ENCODE results near the gene ZBTB7C.

The ZBTB7C gene

DNA sequence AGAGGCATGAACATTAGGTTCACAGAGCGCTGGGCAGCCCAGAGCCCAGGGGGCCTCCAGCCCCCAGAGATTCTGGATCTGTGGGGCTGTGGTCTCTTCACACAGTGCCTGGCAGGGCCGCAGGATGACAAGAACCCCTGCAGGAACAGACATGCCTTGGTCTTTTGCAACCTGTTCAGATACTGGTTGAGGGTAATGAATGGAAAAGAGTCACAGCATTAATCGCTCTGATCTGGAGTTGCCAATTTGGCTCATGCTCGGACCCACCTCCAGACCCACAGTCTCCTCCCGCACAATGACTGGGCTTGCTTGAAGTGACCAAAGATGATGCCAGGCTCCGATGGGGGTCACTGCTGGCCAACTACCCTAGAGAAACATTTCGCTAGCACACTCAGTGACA lies 249.4 kb downstream of the ZBTB7C start:
- no peak for DNase-seq

- no peak for DNase-seq
Measured at GRCh38 chr18:48158721-48159120, 250.5 kb downstream of the ZBTB7C start.

GRCh38 chr18:48157956-48158355 lies 251.2 kb downstream of the ZBTB7C start:
- DNase-seq = no peak

GRCh38 chr18:48155856-48156255 lies 253.3 kb downstream of the ZBTB7C start:
- no peak for DNase-seq

- DNase-seq = no peak
Measured at GRCh38 chr18:48154828-48155227, 254.4 kb downstream of the ZBTB7C start.

DNA sequence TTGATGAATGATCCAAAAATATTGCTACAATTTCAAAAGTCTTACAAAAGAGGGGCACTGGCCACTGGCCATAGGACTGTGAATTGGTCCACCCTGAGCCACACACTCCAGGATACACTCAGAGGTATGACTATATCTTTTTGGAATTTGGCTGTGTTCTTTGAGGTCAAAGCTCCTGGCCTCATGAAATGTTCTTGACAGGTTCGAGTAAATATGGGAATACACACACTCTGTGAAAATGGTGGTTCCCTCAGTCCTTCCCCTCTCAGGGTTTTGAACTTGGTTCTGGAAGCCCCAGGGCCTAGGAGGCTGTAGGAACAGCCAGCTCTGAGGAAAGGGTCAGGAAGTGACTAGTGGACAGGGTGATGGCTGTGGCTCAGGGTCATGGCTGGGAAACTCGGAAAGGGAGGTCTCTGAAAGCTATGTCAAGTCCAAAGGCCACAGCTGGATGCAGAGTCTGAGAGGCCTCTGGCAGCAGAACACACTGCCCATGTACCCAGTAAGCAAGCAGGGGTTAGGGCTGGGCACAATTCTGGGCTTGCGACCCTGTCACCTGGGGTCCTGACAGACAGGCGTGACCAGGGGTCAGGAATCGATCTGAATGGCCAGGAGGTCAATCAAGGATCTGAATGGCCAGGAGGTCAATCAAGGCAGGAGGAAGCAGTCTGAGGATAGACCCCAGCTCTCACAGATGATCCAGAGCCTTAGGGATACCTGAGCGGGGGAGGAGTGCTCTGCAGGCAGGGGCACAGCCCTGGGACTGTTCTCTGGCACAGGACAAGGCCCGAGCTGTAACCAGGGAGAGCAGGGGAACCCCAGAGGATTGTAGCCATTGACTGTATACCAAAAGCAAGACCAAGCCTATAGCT lies 255.3 kb downstream of the ZBTB7C start:
- no peak for DNase-seq

GRCh38 chr18:48152549-48152948 lies 256.6 kb downstream of the ZBTB7C start:
- DNase-seq = no peak

- DNase-seq = no peak
Measured at GRCh38 chr18:48151421-48152065, 257.6 kb downstream of the ZBTB7C start.

DNA sequence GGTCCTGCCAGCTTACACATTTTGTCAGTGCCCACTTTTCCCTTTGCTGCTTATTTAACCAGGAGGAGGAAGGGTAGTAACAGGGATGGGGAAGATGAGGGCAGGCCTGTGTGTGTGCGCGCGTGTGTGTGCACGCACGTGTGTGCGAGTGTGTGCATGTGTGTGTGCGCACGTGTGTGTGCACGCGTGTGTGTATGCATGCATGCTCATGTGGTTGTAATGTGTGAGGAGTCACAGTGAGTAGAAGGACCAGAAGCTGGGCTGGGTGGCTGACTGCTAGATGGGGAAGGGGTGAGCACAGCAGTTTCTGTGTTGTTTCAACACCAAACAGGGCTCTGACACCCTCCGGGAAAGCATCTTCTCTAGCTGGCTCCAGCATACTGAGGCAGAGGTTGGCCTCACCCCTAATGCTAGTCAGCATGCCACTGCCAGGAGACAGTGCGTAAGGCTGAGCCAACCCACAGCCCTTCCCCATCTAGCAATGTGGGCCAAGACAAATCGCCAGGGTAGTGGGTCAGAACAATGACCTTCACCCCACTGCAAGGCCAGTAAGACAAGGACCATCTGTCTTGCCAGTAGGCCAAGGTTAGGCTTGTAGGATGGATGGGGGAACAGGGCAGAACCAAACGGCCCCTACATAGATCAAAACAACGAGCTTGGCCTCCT lies 260.0 kb downstream of the ZBTB7C start:
- DNase-seq = no peak

DNA sequence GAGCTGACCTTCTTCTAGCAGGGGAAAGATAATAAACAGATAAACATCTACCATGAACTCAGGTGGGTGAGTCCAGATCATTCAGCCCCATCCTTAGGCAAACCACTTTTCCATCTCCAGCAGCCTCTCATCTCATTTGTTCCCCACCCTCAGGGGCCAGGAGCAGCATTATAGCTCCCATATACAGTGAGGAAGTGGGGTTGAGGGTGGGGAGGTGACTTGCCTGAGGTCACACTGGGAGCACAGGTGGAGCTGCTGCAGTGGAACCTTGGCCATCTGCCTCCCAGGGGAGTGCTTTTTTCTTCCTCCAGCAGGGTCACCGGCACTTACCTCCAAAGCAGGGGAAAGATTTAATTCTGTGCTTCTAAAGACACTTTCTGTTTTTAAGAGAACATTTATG lies 266.2 kb downstream of the ZBTB7C start:
- no peak for DNase-seq

- no peak for DNase-seq
Measured at GRCh38 chr18:48142353-48142752, 266.8 kb downstream of the ZBTB7C start.

- no peak for DNase-seq
Measured at GRCh38 chr18:48140731-48141130, 268.5 kb downstream of the ZBTB7C start.

GRCh38 chr18:48139431-48140347 lies 269.5 kb downstream of the ZBTB7C start:
- no peak for DNase-seq

DNA sequence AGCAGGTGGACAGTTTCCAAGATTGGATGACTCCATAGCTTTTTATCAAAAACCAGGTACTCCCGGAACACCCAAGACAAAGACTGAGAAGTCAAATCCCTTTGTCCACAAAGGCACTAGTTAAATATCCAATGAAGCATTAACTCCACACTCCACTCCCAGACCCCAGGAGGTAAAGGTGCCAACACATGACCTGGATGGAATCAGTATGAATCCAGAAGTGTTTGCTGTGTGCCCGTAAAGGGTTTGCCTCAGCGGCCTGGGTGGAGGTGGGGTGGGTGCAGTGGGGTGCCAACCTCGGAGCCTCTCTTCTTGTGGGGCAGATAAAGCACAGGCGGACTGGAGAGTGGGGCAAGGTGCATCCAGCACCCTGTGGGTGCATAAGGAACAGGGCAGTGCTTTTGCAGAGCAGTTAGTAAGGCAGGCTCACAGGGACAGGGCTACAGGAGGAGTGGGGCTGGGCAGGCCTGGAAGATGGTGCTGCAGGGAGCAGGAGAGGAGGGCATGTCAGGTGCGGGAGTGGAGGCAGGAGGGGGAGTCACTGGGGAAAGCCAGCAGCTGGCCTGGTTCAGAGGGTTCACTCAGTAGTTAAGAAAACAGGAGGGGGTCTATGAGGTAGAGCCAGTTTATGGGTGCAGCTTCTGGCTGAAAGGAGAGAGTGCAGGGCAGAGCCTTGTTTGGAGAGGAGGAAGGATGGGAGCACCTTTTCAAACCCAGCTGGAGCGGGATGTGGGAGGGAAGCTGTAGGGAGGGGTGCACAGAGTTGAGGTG lies 270.3 kb downstream of the ZBTB7C start:
- DNase-seq = no peak

DNA sequence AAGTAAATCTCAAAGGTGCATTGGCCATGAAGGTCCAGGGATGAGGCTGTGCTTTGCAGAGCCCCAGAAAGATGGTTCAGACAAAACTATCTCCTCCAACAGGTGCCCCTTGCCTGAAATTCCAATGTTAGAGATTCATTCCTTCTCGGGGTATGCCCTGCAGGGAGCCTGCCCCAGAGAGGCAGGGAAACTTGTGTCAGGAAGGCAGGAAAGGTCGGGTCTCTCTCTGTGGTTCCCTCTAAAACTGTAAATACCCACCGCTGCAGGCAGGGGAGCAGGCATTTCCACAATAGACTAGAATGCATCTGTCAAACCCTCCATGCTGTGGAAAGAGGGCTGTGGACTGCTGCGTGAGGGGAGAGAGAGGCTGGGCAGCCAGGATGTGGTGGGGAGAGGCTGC lies 271.0 kb downstream of the ZBTB7C start:
- DNase-seq = no peak

DNA sequence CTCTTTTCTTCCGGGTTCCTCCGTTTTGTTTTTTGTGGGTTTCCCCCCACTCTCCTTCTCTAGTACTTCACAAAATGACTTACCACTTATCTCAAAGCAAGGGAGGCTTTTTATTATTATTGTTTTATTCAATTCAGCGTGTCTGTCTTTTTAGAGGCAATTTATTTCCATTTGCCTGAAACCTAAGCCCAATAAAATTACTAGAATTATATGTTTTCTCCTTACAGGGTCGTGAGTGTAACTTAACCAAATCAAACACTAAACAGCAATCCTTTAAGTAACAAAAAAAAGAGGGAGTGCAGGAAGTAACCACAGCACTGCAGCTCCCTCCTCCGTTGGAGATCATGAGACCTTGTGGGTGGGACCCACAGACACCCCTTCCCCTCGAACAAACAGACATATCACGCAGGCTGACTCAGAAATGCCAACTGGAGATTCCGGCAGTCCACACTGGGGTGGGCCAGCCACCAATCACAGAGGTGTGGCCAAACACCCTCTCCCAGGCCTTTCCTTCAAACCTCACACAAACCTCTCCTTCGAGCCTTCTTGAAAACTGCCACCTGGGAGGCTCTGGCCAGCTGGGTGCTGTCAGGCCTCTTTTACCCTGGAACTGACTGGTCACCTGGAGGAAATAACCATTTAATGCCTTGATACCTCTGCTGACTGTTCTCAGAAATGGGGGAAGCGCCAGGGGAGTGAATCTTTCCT lies 271.7 kb downstream of the ZBTB7C start:
- DNase-seq = no peak

GRCh38 chr18:48136827-48137373 lies 272.3 kb downstream of the ZBTB7C start:
- no peak for DNase-seq

DNA sequence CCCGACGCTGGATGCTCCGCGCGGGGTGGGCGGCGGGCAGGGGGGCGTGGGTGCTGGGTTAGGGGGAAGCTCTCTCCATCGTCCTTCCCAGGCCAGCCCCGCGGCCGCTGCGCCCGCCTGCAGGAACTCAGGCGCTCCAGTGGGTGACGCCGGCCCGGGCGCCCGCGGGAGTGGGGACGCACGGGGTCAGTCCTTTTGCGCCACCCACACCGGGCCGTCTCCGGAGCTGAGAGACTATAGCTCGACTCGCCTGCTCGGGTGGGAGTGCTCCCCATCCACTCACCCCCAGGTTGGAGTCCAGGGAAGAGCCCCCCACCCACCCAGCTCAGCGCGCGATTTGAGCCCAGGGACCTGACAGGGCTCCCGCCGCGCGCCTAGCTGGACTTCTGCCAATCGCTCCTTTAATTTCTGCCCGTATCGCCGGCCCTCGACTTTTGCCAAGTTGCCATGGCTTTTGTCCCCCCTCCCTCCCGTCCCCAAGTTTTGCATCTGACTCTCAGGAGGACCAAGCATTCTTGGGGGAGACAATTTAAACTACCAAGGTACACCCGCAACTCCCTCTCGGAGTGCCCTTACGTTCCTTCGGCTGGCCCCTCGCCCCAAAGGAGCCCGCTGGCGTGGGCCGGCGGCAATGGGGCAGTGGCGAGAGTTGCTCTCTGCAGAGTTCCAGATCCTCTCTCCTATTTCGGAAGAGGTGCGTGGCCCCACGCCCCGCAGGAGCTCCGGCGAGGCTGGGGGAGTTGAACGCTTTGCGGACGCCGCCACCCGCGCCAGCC lies 272.9 kb downstream of the ZBTB7C start:
- DNase-seq = no peak

DNA sequence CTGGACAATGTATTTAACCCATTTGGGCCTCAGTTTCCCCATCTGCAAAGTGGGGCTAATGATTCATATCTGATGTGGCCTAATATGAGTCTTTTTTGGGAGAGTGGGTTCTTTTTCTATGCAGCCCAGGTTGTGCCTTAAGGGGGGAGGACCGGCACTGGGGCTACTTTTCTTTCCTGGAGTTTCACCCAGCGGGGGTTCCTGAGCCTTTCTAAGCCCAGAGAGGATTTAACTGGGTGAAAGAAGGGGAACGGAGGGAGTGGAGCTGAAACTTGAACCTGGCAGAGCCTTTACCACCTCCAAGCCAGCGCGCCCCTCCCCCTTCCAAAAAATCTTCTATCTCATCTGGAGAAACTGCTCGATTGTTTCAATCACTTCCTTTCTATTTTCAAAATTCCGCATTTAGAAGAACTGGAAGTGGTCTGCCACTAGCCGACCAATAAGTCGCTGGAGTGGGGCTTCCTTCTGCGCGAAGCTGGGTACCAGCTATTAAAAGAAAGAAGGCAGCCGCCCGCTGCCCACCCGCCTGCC lies 273.7 kb downstream of the ZBTB7C start:
- DNase-seq = no peak

DNA sequence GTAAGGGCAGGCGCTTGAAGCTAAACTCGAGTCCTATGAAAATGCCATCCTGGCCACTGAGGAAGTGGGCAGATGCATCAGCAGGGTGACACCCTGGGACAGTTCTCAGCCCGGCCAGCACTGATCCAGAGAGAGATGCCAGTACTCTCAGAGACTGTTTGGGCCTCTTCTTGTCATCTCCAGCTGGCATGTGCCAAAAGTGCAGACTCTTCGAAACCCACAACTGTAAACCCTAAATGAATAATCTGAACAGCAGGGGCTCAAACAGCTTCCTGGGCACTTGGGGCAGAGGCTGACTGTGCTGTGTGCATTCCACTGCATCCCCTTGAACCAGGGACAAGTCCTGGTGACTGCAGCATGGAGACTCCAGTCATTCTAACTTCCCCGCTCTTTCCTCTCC lies 274.6 kb downstream of the ZBTB7C start:
- no peak for DNase-seq

All from DMS 273 treated with DMSO at 0.1 percent for 48 hours (cell line).